Activated gamma-delta T cell (primary cell): ENCODE data around the gene MTUS2.
"Not testable (repeated sequence)": the region's sequence is repeated elsewhere in the genome, so short reads cannot be mapped to it uniquely, and the experiment has no call there.

Experiments
- DNase-seq: peaks from one replicate; lab custom pipeline; 2025; lab: John Stamatoyannopoulos, UW

MTUS2 gene

GRCh38 chr13:28958441-28958840 lies 138.3 kb downstream of the MTUS2 start:
- no peak for DNase-seq

- no peak for DNase-seq
These were observed 143.9 kb downstream of the MTUS2 start for GRCh38 chr13:28964052-28964451.

DNA sequence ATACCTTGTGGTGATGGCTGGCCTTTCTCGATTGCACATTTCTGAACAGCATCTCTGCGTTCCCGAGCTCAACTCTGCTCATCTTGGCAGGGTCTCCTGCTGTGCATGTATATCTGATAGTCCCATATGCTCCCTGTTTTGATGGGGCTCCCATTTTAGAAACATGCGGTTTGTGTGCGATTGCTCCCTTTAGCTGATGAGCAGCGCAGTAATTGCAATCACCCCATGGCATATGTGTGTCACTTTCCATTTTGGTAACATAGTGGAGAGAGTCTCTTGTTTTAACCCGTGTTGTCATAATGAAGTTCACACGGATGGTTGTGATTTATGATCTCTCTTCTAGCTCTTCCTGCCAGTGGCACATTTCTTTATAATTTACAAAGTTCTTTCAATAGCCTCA lies 144.7 kb downstream of the MTUS2 start:
- no peak for DNase-seq

GRCh38 chr13:28967029-28967915 lies 147.1 kb downstream of the MTUS2 start:
- DNase-seq: no peak

GRCh38 chr13:28976195-28976594 lies 156.1 kb downstream of the MTUS2 start:
- no peak for DNase-seq

GRCh38 chr13:28976636-28977035 lies 156.5 kb downstream of the MTUS2 start:
- DNase-seq: no peak

- no peak for DNase-seq
These were observed 158.4 kb downstream of the MTUS2 start for GRCh38 chr13:28978574-28978973.

DNA sequence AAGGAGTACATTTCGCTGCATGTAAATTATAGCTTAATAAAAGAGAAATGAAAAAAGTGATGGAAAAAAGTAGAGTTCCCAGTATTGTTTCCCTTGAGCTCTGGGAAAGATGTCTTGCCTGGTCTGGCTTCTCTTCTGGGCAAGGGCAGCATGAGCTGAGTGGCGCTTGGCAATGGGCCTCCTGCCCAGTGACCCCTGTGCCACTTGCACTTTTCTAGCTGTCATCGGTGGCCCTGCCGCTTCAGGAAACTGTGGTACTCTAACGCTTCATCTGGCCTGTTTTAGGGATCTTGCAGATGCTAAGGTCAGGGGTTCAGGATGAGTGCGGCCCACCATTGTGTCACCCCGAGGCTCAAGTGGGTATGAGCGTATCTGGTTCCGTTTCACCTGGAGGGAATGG lies 161.4 kb downstream of the MTUS2 start:
- DNase-seq: no peak

- DNase-seq: no peak
These were observed 163.5 kb downstream of the MTUS2 start for GRCh38 chr13:28983641-28984040.

GRCh38 chr13:28984326-28984725 lies 164.2 kb downstream of the MTUS2 start:
- DNase-seq: no peak

DNA sequence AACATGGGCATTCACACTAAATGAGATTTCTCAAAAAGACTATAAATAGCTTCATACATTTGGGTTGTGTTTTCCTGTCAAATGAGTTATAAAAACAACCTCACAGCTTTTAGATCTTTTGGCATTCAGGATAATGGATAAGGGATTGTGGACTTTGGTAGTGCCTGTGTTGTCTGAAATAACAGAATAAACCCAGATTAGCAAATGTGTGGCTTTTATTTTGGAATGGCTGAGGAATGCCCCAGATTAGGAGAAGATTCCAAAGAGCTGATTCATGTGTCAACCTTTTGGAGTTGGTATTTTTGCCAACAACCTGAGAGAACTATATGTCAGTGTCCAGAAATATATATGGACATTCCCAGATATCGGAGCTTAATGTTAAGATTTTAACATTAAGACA lies 164.7 kb downstream of the MTUS2 start:
- no peak for DNase-seq

- not testable (repeated sequence) for DNase-seq
These were observed 170.2 kb downstream of the MTUS2 start for GRCh38 chr13:28990378-28990777.

DNA sequence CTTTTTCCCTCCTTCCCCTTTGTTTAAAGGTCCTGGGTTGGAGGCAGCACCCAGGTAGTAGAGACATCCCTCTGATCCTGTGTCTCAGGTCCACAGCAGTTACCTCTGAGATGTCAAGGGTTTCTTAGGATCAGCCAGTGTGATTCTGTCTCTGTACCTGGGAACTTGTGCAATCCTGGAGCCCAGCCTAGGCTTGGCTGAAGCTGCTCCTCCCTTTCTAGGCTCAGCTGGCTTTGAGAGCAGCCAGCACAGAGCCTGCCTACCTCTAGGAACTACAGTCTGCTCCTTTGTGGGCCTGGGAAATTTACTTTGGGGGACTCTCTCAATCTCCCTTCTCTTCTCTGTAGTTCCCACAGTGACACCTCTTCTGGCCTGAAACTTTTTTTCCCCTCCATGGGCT lies 171.6 kb downstream of the MTUS2 start:
- no peak for DNase-seq

GRCh38 chr13:29000826-29001225 lies 180.7 kb downstream of the MTUS2 start:
- DNase-seq: no peak

- no peak for DNase-seq
These were observed 185.1 kb downstream of the MTUS2 start for GRCh38 chr13:29005035-29005762.

DNA sequence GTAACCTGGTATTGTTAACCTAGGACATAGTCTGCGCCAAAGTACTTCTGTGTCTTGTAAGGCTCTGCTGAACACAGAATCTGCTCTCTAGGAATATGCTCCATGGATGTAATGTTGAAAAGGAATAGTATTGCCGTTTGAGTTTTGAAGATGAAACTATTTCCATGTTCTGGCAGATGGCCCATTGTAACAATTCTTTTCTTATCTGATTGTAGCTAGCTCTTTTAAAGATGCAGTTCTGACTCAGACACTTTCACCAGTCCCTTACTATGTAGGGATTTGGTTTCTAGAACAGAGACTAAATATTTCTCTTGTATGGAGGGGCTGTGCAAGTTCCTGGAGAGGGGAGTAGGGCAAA lies 185.6 kb downstream of the MTUS2 start:
- no peak for DNase-seq

DNA sequence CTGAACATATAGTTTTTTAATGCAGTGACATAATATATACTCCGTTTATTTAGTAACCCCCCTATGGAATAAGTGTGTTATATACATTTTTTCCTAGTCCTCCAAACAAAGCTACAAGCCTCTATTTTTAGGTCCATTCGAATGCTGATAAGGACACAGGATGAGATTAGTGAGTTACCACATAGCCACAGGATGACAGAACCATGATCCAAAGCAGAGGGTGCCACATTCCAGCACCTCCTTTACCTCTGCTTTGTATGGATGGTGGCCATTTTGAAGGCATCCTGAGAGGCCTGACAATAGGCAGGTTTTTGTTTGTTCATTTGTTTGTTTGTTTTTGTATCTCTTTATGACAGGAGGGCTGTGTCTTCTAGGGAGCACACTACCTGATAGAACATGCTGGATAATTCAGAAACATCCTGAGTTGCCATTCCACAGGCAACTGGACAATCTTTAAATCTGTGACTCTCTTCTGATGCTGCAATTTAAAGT lies 186.3 kb downstream of the MTUS2 start:
- DNase-seq: no peak

DNA sequence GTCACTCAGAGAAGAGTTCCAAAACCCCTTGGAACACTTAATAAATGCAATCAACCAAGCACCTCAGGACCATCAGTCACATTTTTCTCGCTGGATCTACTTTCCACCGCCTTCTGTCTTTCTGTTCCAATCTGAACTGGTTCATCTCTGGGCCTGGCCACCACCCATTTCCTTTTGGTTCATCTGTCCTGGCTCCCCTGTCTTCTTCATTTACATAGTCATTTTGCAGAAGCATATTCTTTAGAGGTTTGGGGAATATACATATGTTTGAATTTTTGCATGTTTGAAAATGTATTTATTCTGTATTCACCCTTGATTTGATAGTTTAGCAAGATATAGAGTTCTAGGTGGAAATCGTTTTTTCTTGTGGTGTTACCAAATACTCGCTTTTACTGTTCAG lies 188.2 kb downstream of the MTUS2 start:
- no peak for DNase-seq

GRCh38 chr13:29020314-29020713 lies 200.2 kb downstream of the MTUS2 start:
- DNase-seq: no peak

GRCh38 chr13:29021311-29021710 lies 201.2 kb downstream of the MTUS2 start:
- DNase-seq: no peak

GRCh38 chr13:29021717-29022116 lies 201.6 kb downstream of the MTUS2 start:
- DNase-seq: no peak

DNA sequence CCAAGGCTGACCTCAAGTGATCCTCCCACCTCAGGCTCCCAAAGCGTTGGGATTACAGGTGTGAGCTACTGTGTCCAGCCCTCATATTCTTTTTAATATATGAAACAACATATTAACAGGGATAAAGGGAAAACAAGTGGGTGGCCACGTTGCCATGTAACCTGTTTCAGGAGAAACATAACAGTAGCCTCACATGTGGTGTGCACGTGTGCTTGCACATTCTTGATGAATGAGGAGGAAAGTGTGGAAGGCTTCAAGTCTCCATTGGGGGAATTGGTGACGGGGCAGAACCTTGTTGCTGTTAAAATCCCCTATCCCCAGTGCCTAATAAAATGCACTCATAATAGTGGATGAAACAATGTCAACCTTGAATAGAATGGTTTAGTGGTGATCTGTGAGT lies 202.3 kb downstream of the MTUS2 start:
- no peak for DNase-seq

- DNase-seq: no peak
These were observed 202.8 kb downstream of the MTUS2 start for GRCh38 chr13:29022968-29023367.
